Stimulated activated CD4-positive, alpha-beta T cell treated with anti-CD3 and anti-CD28 coated beads, Interleukin-4, amount 100 ng/mL, for 1 hour (primary cell): ENCODE measurements around the gene TMEM119.
"Not testable (repeated sequence)": the region's sequence is repeated elsewhere in the genome, so short reads cannot be mapped to it uniquely, and the experiment has no call there.

Experiments
- DNase-seq: peaks from one replicate; pipeline ENCODE4 v3.0.0-alpha.2; 2020

Gene TMEM119

GRCh38 chr12:108598553-108599250 lies 818 bp upstream of the TMEM119 start:
- DNase-seq, result no peak

GRCh38 chr12:108596854-108597558 lies 878 bp downstream of the TMEM119 start:
- DNase-seq, result no peak

- no peak for DNase-seq
Observed at GRCh38 chr12:108595711-108596647, 1.9 kb downstream of the TMEM119 start.

GRCh38 chr12:108594960-108595710 lies 2.7 kb downstream of the TMEM119 start:
- DNase-seq, result no peak

GRCh38 chr12:108594323-108594903 lies 3.5 kb downstream of the TMEM119 start:
- no peak for DNase-seq

GRCh38 chr12:108592033-108592909 lies 5.6 kb downstream of the TMEM119 start:
- no peak for DNase-seq

GRCh38 chr12:108591267-108591980 lies 6.5 kb downstream of the TMEM119 start:
- DNase-seq, result no peak

- DNase-seq, result not testable (repeated sequence)
Observed at GRCh38 chr12:108590463-108590862, 7.4 kb downstream of the TMEM119 start.

GRCh38 chr12:108589840-108590229 lies 8.0 kb downstream of the TMEM119 start:
- DNase-seq, result no peak

- no peak for DNase-seq
Observed at GRCh38 chr12:108589028-108589839, 8.7 kb downstream of the TMEM119 start.

GRCh38 chr12:108587826-108588225 lies 10.1 kb downstream of the TMEM119 start:
- DNase-seq, result no peak

- DNase-seq, result no peak
Observed at GRCh38 chr12:108586306-108586705, 11.6 kb downstream of the TMEM119 start.

GRCh38 chr12:108585864-108586263 lies 12.0 kb downstream of the TMEM119 start:
- DNase-seq, result no peak

- no peak for DNase-seq
Observed at GRCh38 chr12:108584456-108585065, 13.3 kb downstream of the TMEM119 start.

- no peak for DNase-seq
Observed at GRCh38 chr12:108583991-108584390, 13.9 kb downstream of the TMEM119 start.

- DNase-seq, result no peak
Observed at GRCh38 chr12:108582978-108583770, 14.7 kb downstream of the TMEM119 start.

- no peak for DNase-seq
Observed at GRCh38 chr12:108582509-108582908, 15.4 kb downstream of the TMEM119 start.
